ENCODE measurements around the gene DGKZ.

The DGKZ gene

GRCh38 chr11:46326813-46327416 lies 20.3 kb upstream of the DGKZ start:
- DNase-seq: no peak

DNA sequence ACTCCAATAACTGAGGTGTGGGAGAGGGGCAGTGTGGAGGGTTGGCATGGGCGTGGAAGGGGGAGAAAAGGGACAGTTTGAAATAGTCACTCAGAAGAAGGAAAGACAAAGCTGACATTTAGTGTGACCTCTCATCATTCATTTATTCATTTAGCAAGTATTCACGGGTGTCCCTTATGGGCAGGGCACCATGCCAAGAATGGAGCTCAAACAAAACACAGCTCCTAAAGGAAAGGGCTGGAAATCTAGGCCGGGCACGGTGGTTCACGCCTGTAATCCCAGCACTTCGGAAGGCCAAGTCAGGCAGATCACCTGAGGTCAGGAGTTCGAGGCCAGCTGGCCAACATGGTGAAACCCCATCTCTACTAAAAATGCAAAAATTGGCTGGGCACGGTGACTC lies 19.4 kb upstream of the DGKZ start:
- no peak for DNase-seq

DNA sequence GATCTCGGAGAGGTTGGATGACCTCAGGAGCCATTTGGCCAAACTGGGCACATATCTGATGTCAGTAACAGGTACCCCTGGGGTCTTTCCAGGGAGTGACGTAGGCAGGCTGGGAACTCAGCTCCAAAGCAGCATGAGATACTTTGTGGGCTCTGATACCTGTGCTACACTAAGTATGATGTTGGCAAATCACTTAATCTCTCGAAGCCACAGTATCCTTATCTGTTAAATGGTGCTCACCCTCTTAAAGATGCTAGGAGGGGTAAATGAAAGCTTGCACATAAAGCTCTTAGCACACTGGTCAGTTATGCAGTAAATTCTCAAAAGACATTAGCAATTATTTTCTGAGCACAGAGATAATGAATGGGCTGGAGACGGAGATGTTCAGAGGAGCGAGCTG lies 17.1 kb upstream of the DGKZ start:
- no peak for DNase-seq

DNA sequence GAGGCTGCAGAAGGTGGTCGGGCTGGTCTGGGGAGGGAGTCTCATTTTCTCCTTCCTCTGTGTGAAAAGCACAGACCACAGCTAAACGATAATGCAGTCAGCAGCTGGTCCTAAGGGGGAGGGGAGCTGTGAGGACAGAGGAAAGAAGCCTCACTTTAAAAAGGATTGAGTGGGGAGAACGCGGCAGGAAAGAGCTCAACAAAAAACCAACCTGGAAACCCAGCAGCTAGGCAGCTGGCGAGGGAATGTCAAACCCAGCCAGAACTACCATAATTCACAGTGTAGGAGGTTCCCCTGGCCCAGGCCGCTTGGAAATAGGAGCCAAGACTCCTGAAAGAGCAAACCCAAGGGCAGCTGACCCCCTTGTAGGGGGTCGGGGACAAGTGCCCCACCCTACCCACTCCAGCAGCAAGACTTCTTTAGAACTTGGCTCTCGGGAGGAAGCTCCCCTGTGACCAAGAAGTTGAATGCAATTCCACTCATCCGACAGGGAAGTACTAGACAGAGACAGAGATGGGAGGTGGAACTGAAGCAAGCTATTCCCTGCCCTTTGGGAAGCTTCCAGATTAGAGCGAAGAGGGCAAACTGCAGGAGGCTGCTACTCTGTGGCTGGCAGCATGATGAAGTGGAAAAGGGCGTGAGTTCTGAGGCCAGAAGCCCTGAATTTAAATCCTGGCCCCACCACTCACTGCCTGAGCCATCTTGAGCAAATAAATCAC lies 16.5 kb upstream of the DGKZ start:
- DNase-seq: no peak

GRCh38 chr11:46331282-46331984 lies 15.8 kb upstream of the DGKZ start:
- peak; percentile 36 to 47 for DNase-seq

GRCh38 chr11:46332093-46332567 lies 15.1 kb upstream of the DGKZ start:
- DNase-seq: no peak

GRCh38 chr11:46332568-46333393 lies 14.5 kb upstream of the DGKZ start:
- peak; percentile 41 to 46 for DNase-seq

GRCh38 chr11:46333394-46333947 lies 13.8 kb upstream of the DGKZ start:
- peak in 1 of 2 experiments; percentile 31 for DNase-seq

DNA sequence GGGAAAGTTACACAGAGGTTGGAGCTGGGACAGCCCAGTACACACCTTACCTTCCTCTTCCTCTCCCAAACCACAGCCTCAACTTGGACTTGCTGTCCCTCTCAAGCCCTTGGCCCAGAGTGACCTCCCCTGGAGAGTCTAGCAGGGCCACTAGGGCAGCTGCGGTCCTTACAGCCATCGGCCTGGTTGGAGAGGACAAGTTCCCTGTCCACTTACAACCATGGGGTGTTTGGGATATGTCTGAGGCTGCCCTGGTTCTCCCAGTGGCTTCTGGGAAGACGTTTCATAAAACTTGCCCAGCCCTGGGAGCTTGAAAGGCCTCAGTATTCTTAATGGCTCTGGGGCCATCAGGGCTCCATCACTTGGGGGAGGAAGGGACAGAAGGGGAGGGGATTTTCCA lies 13.1 kb upstream of the DGKZ start:
- DNase-seq: no peak

DNA sequence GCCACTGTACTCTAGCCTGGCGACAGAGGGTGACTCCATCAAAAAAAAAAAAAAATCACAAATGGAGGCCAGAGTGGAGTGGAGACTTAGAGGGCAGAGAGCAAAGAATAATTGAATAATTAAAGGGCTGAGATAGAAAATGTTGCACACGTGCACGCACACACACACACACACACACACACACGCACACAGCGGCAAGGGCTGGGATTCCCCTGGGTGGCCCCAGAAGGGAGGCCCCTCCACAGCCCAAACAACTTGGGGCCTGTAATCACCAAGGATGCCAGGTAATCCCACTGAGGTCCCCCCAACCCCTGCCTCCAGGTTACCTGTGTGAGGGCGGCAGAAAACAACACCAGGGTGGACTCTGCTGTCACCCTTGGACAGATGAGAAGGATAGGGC lies 12.0 kb upstream of the DGKZ start:
- DNase-seq: no peak

GRCh38 chr11:46335890-46336562 lies 11.2 kb upstream of the DGKZ start:
- DNase-seq: no peak

DNA sequence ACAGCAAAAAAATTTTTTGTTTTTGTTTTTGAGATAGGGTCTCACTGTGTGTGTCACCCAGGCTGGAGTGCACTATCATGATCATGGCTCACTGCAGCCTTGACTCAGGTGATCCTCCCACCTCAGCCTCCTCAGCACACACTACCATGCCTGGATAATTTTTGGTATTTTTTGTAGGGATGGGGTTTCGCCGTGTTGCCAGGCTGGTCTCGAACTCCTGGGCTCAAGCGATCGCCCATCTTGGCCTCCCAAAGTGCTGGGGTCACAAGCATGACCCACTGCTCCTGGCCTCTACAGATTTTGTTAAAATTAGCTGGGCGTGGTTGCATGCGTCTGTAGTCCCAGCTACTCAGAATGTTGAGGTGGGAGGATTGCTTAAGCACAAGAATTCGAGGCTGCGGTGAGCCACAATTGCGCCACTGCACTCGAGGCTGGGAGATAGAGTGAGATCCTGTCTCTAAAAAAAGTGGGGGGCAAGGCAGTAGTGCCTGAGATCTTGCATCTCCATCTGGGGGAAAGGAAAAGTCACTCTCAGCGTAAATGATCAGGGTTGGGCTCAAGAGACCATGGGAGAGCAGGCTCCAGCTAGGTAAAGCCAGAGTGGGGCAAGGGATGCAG lies 10.6 kb upstream of the DGKZ start:
- DNase-seq: no peak

GRCh38 chr11:46337626-46338345 lies 9.5 kb upstream of the DGKZ start:
- DNase-seq: no peak

DNA sequence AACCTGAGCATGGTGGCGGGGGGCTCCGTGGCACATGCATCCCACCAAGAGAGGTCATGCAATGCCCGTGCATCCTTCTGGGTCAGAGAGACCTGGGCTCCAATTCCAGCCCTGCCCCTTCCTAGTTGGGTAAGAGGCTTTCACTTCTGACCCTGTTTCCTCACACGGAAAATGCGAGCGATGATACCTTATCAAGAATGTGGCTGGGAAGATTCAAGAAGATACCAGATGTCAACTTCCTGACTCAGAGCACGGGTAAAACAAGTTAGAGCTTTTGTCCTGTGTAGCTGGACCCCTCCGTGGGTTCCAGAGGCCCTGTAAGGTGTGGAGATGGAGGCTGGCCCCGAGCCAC lies 8.7 kb upstream of the DGKZ start:
- no peak for DNase-seq

DNA sequence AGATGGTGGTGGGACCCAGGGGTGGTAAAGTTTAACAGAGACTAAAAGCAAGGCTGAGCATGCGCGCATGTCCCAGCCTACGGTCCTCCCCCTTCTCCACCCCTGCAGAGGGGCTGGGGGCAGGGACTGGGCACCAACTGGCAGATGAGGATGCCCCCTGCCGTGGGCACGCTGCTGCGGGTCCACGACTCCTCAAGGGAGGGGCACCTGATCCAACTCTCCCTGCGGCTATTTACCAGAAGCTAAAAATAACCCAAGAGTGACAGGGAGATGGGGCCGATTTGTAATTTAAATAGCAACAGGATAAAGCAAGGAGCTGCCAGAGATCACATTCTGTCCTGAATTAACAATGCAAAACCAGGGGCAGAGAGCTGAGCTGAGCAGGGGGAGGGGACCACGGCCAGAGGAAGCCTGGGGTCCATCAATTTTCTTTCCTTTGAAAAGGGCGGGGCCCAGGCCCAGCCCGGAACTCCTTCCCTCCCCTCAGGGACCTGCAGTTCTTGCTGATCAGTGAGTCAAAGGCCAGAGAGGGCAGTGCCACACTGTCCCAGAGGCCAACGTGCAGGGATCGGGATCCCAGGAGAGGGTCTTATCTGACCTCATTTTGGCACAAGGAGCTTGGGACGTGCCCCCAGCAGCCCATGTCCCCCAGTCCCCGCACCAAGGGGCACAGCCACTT lies 8.1 kb upstream of the DGKZ start:
- no peak for DNase-seq

DNA sequence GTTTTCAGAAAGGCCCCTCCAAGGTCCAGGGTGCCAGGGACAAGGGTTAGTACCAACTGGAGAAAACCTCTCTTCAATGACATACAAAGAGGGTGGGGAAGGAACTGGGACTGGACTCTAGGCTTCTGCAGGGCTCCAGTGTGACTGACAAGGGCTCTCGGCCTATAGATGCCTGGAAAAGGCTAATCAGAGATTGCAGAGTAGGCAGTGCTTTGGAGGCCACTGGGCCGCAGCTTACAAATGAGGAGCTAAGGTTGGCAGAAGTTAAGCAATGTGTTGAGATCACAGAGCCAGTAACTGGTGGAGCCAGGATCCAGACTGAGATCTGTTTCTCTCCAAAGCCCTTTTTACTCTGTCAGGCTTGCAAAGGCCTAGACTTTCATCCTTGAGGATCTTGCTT lies 7.4 kb upstream of the DGKZ start:
- no peak for DNase-seq

DNA sequence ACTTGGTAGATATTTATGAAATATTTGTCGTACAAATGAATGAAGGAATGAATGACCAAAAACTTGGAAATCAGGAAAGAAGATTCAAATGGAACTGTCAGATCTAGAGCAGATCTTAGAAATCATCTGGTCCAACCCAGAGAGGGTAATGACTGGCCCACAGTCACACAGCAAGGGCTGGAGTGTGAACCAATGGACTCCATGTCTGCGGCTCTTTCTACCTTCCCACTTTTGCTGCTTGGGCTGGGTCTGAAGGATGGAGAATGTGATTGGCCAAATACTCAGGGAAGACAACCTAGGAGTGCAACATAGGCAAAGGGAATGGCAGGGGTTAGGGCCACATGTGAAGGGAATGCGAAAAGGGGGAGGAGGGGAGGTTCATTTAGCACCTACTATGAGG lies 5.8 kb upstream of the DGKZ start:
- DNase-seq: no peak

DNA sequence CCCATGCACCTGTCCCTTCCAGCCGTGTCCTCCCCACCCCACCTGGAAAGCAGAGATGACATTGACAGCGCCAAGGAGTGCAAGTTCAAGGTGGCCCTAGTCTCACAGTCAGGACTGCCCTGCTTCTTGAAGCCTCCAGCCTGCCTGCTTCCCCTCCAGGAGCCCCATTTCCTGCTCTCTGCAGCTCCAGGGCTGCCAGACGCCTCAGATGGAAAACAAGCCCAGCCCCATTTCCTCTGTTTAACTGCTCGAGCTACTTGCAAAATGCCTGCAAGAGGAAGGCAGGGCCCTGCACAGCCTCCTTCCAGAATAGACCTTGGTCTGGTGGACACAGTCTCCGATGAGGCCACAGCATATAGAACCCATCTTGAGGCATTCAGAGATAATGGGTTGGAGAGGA lies 5.0 kb upstream of the DGKZ start:
- DNase-seq: no peak

DNA sequence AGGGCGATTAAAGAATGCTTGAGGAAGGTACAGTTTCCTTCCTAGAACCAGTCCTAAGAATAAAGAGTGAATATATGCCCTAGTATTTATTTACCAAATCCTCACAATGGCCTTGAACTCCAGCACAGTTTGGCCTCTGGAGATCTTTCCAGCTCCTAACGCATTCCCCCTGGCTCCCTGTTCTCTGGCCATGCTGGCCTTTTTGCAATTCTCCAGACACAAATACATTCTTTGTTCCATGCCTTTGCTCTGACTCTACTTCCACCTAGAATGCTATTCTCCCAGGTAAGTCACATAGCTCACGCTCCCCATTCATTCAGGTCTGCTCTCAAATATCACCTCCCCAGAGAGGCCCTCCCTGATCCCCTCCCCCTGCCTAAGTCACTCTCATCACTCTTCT lies 3.7 kb upstream of the DGKZ start:
- DNase-seq: no peak

DNA sequence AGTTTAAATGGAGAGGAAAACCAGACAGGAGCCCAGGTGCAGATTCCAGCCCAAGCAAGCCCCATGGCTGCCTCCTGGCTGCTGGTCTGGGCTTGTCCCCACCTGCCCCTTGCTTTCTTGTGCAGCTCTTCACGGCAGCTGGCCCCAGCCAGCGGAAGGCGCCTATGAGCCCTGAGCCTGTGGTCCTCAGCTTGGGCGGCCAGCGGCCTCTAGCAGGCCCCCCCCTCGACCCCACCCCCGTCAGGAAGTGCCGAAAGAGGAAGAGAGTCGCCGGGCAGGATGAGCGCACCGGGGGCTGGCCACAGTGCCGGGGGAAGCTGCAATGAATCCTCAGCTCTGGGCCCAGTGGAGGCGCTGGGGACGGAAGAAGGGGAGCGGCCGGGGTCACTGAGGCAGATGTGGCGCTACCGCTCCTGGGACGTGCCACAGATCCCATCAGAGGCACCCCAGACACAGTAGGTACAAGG lies 2.1 kb upstream of the DGKZ start:
- peak in 1 of 2 experiments; percentile 42 for DNase-seq
